ENCODE measurements around the gene STAG3. TPM values are rescaled to one million over a fixed set of nuclear protein-coding genes. Genes with fewer than 3 reads are reported as not detected.

The STAG3 gene
- total RNA-seq, 1 experiment from 2014 or later: 3.1 TPM

DNA sequence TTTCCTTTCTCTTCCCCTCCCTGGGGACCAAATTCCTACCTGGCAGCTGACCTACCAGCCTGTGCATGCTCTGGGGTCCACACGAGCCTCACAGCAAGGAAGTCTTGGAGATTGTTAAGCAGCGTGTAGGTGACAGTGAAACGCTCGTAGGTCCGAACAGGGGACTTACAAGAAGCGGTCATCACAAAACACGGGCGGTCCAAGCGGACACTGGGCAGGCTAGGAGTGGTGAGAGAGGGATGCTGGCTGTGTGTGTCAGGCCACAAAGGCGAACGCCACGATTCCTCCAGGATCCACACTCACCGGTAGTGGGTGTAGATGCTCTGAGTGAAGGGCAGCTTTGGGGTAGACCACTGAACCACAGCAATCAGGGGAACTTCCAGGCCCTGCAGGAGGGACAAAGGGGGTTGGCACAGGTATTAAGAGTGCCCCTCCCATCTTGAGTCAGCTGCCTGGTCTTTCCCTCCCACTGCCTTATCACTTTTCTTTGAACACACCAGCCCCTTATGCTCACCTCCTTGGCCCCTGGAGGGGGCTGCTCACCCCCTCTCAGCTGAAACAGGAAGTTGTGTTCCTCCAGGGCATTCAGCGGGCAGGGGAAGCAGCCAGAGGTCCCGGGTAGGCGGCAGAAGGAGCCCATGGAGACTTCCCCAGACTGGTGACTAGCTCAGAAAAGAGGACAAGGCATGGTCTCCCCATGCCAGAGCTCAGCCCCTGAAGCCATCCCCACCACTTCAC lies 21.2 kb upstream of the STAG3 start:
- Histone ChIP-seq H3T11ph (ENCODE audit: low read length) (no peak overlapping the region), H3K4me1 (ENCODE audit: insufficient read depth, low read length) (no peaks in the 10 kb centered on the region; the same call in 1 of the 2 replicates), H3K4ac (ENCODE audit: low read depth, low read length) (no peak overlapping the region), H2AFZ (ENCODE audit: low read length) (no peak overlapping the region), H4K5ac (ENCODE audit: insufficient read length, low read depth, low read length) (no peak overlapping the region), H3K23me2 (ENCODE audit: insufficient read length, low read depth, low read length, poor library complexity, severe bottlenecking) (peaks cover 10% of the 10 kb centered on the region), H3K79me1 (ENCODE audit: insufficient read depth, low read depth, low read length, poor library complexity, severe bottlenecking) (peaks cover 2% of the 10 kb centered on the region), H2BK5ac (ENCODE audit: insufficient read length, low read length) (no peak overlapping the region), H4K20me1 (ENCODE audit: control insufficient read depth, insufficient read depth, insufficient read length) (no peaks in the 10 kb centered on the region), H2AK5ac (ENCODE audit: insufficient read length, low read length) (no peak overlapping the region), H2BK120ac (ENCODE audit: low read depth, low read length, poor library complexity, severe bottlenecking) (no peak overlapping the region), H2BK15ac (ENCODE audit: low read depth, low read length) (no peak overlapping the region), H3K56ac (ENCODE audit: insufficient read length, low read depth, low read length) (no peak overlapping the region), H2BK12ac (ENCODE audit: insufficient read length, low read depth, low read length) (no peak overlapping the region), H4K8ac (replicated peaks; ENCODE audit: insufficient read length, low read depth, low read length) (no peak overlapping the region), H4K91ac (ENCODE audit: insufficient read length, low read depth, low read length) (no peak overlapping the region), H3K9ac (ENCODE audit: extremely low read depth, insufficient read length, low read length) (no peak overlapping the region), H3K27me3 (ENCODE audit: insufficient read depth, low read length) (no peaks in the 10 kb centered on the region), H2BK20ac (ENCODE audit: low read depth, low read length, poor library complexity, severe bottlenecking) (no peak overlapping the region), H3K4me2 (ENCODE audit: insufficient read depth, insufficient read length, low read length) (peak overlapping the region; percentile 92), H3K23ac (ENCODE audit: insufficient read length, low read depth, low read length) (no peak overlapping the region), H3K79me2 (ENCODE audit: insufficient read depth, low read length) (no peaks in the 10 kb centered on the region), H3K9me3 (ENCODE audit: control insufficient read depth, low read depth, low read length) (no peaks in the 10 kb centered on the region), H3K14ac (ENCODE audit: insufficient read depth, low read length) (no peak overlapping the region), H3K18ac (ENCODE audit: insufficient read length, low read depth, low read length) (no peak overlapping the region), H3K27ac (ENCODE audit: insufficient read length, low read depth, low read length) (no peak overlapping the region)
- TF ChIP-seq, protein P1, sequence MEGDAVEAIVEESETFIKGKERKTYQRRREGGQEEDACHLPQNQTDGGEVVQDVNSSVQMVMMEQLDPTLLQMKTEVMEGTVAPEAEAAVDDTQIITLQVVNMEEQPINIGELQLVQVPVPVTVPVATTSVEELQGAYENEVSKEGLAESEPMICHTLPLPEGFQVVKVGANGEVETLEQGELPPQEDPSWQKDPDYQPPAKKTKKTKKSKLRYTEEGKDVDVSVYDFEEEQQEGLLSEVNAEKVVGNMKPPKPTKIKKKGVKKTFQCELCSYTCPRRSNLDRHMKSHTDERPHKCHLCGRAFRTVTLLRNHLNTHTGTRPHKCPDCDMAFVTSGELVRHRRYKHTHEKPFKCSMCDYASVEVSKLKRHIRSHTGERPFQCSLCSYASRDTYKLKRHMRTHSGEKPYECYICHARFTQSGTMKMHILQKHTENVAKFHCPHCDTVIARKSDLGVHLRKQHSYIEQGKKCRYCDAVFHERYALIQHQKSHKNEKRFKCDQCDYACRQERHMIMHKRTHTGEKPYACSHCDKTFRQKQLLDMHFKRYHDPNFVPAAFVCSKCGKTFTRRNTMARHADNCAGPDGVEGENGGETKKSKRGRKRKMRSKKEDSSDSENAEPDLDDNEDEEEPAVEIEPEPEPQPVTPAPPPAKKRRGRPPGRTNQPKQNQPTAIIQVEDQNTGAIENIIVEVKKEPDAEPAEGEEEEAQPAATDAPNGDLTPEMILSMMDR (conservative IDR thresholded peaks at IDR 0.05): no peak
- no peaks in the 10 kb centered on the region for H3K9me3 Mint-ChIP-seq
- H3K36me3 Mint-ChIP-seq (ENCODE audit: insufficient read depth in 1 of 3, low read depth in 3 of 3): peaks cover 21 to 54% (median 53%) of the 10 kb centered on the region in 3 experiments; a peak in 6 of 7 replicates
- no CpG with 5 or more reads among the region's 16 CpGs for WGBS (ENCODE audit: extremely low coverage, insufficient read length, low lambda C conversion rate)
- peak overlapping the region; percentile 75 to 82 for H3K4me3 Mint-ChIP-seq
- no peak overlapping the region for H3K27ac Mint-ChIP-seq
- peaks cover 17 to 28% of the 10 kb centered on the region in 2 experiments for H3K4me1 Mint-ChIP-seq
- DNase-seq: no peak
- H3K27me3 Mint-ChIP-seq (ENCODE audit: low read depth): no peaks in the 10 kb centered on the region; the same call in 1 of the 2 replicates

All from H9 (cell line).